GM18505 (cell line): Measurements from ENCODE around the gene APOM.

Experiments
- ATAC-seq: cut with Tn5 transposase; IDR thresholded peaks from one replicate; pipeline ENCODE4 v1.9.1; 2021; ENCODE audit not compliant: unreplicated experiment
- POLR2A ChIP-seq: IDR thresholded peaks from 4 replicates; pipeline ENCODE4 v1.6.1; 2011; ENCODE audit warnings: borderline replicate concordance; ENCODE audit not compliant: insufficient read depth, insufficient read length; ENCODE audit errors: extremely low read depth

APOM gene

GRCh38 chr6:31654574-31655348, 933 bp upstream of the APOM start:
- ATAC-seq: no peak
- no peak for TF ChIP-seq POLR2A

GRCh38 chr6:31657406-31658157, 1.9 kb downstream of the APOM start:
- no peak for TF ChIP-seq POLR2A

GRCh38 chr6:31658158-31658688, 2.5 kb downstream of the APOM start:
- ATAC-seq: no peak
- no peak for TF ChIP-seq POLR2A

More at GRCh38 chr6:31657406-31658157, 1.9 kb downstream of the APOM start:
- ATAC-seq: no peak

- no peak for ATAC-seq
- no peak for TF ChIP-seq POLR2A
These were observed 3.4 kb downstream of the APOM start for GRCh38 chr6:31658983-31659648.

- ATAC-seq: no peak
- TF ChIP-seq POLR2A: no peak
These were observed 4.1 kb downstream of the APOM start for GRCh38 chr6:31659649-31660380.

GRCh38 chr6:31660381-31661261, 4.9 kb downstream of the APOM start, which contains the start of gene C6orf47:
TSS of gene C6orf47 (minus strand) at chr6:31660778. CDS start at chr6:31659947, 831 bp downstream.
- peak; percentile 94 for TF ChIP-seq POLR2A
- peak; percentile 39 for ATAC-seq

GRCh38 chr6:31661262-31662123, 5.8 kb downstream of the APOM start:
- TF ChIP-seq POLR2A: no peak
- no peak for ATAC-seq

- ATAC-seq: no peak
These were observed 6.5 kb downstream of the APOM start for GRCh38 chr6:31662124-31662723.

GRCh38 chr6:31663126-31663960, 7.6 kb downstream of the APOM start:
- TF ChIP-seq POLR2A: no peak
- no peak for ATAC-seq

More at GRCh38 chr6:31662124-31662723, 6.5 kb downstream of the APOM start:
- TF ChIP-seq POLR2A: no peak
